Activated naive CD4-positive, alpha-beta T cell treated with anti-CD3 and anti-CD28 coated beads, Interleukin-2, amount 50 U/mL, for 72 hours (primary cell): Measurements from ENCODE around the gene IL23R. TPM values are rescaled to one million over a fixed set of nuclear protein-coding genes. Genes with fewer than 3 reads are reported as not detected.
A peak's percentile ranks its signal among the peaks of the same experiment; 100 is the strongest.

Experiments
- ATAC-seq, 2 donors: fragments of 150-1000 bp; cut with Tn5 transposase; 2 replicates each; pipeline ENCODE4 v1.10.0; 2021; ENCODE audit warnings: mild to moderate bottlenecking in 2 of 2, moderate library complexity in 2 of 2
- DNase-seq, 2 donors: peaks; one replicate each; pipeline ENCODE4 v3.0.0; 2021 to 2022; ENCODE audit warnings: low spot score in 2 of 2
- H3K27ac Mint-ChIP-seq, 2 donors: one replicate each; pipeline ENCODE4 v1.8.0; 2022; ENCODE audit warnings: mild to moderate bottlenecking in 2 of 2, mixed read lengths in 2 of 2
- H3K36me3 Mint-ChIP-seq, 2 donors: one replicate each; pipeline ENCODE4 v1.8.0; 2022; ENCODE audit warnings: mixed read lengths in 2 of 2
- H3K9me3 Mint-ChIP-seq, 2 donors: one replicate each; pipeline ENCODE4 v1.8.0; 2022; ENCODE audit warnings: mixed read lengths in 2 of 2
- total RNA-seq, 2 donors: library from RNA; stranded (reverse); gene quantifications; one replicate each; pipeline ENCODE4 v1.2.3, GENCODE V29; 2022

IL23R gene
- total RNA-seq, 2 donors from 2014 or later, result 0.87 to 15.6 TPM

DNA sequence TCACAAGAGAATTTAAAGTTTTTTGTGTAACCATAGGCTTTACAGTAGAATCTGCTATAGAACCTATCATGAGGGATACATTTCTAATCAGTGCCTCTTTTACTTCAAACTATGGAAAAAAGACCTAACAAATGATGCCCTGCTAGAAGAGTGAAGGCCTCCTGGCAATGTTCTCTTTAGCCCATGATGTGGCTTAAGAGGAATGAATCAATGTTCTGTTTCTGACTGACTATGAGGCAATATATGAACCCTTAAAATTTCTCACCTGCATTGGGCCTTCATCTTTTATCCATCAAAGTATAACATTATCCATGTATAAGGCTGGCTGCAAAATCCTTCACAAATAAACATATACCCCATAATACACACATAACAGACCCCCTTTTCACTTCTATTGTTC lies 75.8 kb downstream of the IL23R start:
- peaks cover 7 to 88% of the 10 kb centered on the region in 2 donors for H3K36me3 Mint-ChIP-seq
- H3K9me3 Mint-ChIP-seq, result peaks cover 3 to 38% of the 10 kb centered on the region in 2 donors
- ATAC-seq, result peak; percentile 30 to 31
- DNase-seq, result no peak
- no peak overlapping the region for H3K27ac Mint-ChIP-seq

DNA sequence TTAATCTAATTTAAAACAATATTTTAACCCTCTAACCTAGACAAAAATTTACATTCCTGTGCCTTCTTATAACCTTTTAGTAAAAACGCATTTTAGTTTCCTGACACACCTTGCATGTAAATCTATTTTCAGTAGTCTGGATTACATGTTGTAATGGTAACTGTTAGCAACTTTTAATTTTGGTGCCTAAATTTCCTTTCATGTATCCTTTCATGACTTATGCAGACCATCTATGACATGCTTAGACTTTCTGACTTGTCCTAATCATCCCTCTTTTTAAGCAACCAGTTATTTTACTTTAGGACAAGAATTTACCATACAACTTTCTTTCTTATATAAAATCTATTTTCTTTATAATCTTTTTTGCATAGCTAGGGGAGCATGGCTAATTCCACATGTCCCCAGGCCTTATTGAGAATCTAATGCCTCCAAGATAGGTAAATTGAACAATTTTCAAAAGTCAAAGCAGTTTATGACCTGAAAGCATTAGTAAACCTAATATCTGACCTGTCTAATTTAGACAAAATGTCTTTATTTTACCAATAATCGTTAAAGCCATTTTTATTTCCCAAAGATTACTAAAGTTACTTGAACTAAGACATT lies 83.9 kb downstream of the IL23R start:
- peaks cover 10 to 26% of the 10 kb centered on the region in 2 donors for H3K9me3 Mint-ChIP-seq
- no peak overlapping the region for H3K27ac Mint-ChIP-seq
- peaks cover 25 to 71% of the 10 kb centered on the region in 2 donors for H3K36me3 Mint-ChIP-seq
- no peak for ATAC-seq
- no peak for DNase-seq

DNA sequence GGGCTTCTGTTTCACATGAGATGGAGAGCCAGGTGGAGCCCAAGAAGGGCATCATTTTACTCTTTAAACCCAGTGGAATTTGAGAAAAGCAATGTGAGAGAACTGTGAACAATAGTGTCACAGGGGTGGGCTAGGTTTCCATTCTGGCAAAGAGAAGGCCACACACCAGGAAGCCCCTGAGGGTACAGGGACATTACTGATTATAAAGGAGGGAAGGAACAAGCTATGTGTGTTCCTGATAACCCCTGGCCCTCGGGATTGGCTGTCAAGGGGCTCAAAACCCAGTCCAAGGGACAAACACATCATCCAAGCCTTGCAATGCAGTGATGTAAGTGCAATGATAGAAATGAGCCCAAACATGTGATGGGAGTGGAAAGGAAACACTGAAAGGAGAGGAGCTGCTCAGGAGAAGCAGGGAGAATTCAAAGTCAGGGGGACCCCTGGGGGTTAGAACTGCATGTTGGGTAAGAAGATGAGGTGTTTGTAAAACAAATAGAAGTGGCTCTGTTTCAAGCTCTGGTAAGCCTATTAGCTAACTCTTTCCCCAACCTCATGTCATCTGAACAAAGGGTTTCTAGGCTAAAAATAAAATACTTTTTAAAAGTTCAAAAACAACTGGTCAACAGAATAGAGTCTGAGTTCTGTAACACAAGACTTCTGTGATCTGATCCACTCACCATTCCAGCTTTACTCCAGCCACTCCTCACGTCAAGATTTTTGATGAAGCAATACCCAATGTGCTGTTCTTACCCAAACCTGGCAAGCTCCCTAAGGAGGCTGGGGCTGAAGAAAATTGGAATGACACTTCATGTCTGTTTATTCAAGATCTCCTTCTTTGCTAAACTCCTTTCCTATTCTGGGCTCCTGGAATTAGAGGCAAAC lies 90.3 kb downstream of the IL23R start:
- ATAC-seq (no peak), DNase-seq (no peak)
- Mint-ChIP-seq H3K27ac (peak overlapping the region in 1 of 2 donors; percentile 48), H3K9me3 (peaks cover 0 to 9% of the 10 kb centered on the region in 2 donors), H3K36me3 (peaks cover 0 to 60% of the 10 kb centered on the region in 2 donors)

DNA sequence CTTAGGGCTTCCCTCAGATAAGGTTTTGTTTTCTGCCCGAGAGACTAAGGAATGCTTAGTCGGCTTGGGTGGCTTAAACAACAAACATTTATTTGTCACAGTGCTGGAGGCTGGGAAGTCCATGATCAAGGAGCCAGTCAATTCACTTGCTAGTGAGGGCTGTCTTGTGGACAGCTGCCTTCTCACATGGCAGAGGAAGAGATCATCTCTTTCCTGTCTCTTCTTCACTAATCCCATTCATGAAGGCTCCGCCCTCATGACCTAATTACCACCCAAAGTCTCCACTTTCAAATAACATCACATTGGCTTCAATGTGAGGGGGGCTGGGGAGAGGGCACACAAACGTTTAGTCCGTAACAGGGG lies 90.9 kb downstream of the IL23R start:
- Mint-ChIP-seq H3K36me3 (peaks cover 0 to 60% of the 10 kb centered on the region in 2 donors), H3K9me3 (peaks cover 0 to 9% of the 10 kb centered on the region in 2 donors), H3K27ac (no peak overlapping the region)
- DNase-seq (no peak), ATAC-seq (no peak)

DNA sequence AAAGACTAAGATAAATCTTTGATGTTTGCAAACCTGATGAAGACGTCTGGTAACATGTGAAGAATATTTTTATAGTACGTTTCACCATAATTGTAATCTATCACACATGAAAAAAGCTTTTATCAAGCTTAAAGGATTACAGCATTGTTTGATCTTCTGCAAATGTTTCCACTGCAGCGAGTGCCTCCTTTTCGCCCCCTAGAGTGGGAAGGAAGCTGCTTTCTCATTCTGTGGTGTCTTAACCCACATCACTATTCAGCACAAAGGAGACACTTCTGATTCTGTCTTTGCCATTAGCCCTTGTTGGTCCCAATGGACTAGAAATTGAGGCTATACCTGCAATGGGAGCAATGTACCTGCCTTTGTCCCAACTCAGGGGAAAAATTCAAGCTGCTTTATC lies 95.4 kb downstream of the IL23R start:
- Mint-ChIP-seq H3K9me3 (peaks cover 0 to 4% of the 10 kb centered on the region in 2 donors), H3K36me3 (peaks cover 0 to 37% of the 10 kb centered on the region in 2 donors), H3K27ac (no peak overlapping the region)
- peak in 1 of 2 donors; percentile 29 for ATAC-seq
- DNase-seq, result no peak

DNA sequence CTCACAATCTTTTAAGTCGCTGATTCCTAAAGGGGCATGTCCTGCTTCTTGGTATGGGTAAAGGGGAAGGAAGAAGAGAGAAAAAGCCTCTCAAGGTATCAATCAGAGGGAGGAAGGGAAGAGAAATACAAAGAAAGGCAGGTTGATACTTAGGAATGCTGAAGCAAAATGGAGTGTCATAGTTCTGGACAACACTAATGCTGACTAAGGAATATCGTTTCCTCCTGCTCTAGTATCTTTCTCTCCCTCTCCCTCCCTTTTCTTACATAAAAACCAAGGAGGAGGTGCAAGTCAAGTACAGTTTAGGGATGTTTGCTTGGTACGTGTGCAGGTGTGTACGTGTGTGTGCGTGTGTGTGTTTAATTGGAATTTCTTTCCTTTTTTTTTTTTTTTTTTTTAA lies 96.5 kb downstream of the IL23R start:
- peaks cover 0 to 28% of the 10 kb centered on the region in 2 donors for H3K36me3 Mint-ChIP-seq
- no peak for DNase-seq
- no peak for ATAC-seq
- peaks cover 0 to 4% of the 10 kb centered on the region in 2 donors for H3K9me3 Mint-ChIP-seq
- no peak overlapping the region for H3K27ac Mint-ChIP-seq

DNA sequence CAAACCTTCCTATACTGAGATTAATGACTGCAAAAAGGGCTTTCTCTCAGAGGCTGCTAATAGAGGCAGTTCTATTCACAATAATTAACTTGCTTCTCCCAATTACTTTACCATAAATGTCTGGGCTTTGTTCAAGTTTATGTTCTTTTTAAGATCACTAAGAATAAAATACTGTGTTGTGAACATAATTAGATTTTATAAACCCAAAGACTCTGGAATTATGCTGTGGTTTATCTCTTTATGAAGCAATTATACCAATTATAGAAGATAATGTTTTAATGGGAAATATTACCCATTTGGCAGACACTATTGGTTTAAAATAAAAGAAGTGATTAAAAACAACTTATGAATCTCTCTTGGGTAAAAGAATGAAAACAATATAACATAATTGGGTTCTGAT lies 97.9 kb downstream of the IL23R start:
- no peak for ATAC-seq
- Mint-ChIP-seq H3K27ac (no peak overlapping the region), H3K36me3 (peaks cover 0 to 15% of the 10 kb centered on the region in 2 donors), H3K9me3 (peaks cover 0 to 4% of the 10 kb centered on the region in 2 donors)
- DNase-seq, result no peak

DNA sequence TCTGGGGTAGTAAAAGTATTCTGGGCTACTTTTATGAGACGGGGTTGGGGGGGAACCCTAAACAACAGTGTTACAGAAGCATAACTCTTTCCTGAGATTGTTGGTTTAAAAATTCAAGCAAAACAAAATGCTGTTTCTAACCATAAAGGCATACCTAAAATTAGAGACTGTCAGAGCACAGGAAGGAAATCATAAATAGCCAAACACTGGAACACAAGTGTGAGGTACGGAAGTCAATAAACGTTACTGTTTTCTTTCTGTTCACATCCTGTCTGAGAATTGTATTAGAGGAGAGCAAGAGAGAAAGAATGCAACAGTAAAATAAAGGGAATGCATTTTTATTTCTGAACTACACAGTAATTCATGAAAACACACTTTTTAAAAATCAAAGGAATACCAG lies 98.6 kb downstream of the IL23R start:
- Mint-ChIP-seq H3K27ac (no peak overlapping the region), H3K36me3 (peaks cover 1 to 15% of the 10 kb centered on the region in 2 donors), H3K9me3 (peaks cover under 1 to 6% of the 10 kb centered on the region in 2 donors)
- no peak for DNase-seq
- no peak for ATAC-seq

DNA sequence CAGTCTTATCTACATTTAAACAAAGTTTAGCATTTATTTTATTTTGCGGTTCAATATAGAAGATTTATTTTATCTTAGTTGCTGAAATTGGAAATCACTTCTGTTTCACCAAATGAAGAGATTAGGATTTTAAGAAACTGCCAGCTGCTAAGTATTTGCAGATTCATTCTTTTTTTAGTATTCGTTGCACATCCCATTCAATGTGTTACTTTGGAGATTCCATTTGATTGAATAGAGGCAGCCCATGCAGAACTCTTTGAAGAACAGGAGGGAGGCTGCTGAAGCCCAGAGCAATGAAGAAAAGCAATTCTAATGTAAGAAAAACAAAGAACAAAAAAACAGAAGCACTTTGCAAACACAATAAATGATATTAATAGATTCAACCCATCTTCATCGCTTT lies 102.8 kb downstream of the IL23R start:
- DNase-seq (no peak), ATAC-seq (no peak)
- H3K9me3 Mint-ChIP-seq, result peaks cover 22 to 25% of the 10 kb centered on the region in 2 donors
- H3K36me3 Mint-ChIP-seq, result peaks cover 30 to 41% of the 10 kb centered on the region in 2 donors
- no peak overlapping the region for H3K27ac Mint-ChIP-seq

DNA sequence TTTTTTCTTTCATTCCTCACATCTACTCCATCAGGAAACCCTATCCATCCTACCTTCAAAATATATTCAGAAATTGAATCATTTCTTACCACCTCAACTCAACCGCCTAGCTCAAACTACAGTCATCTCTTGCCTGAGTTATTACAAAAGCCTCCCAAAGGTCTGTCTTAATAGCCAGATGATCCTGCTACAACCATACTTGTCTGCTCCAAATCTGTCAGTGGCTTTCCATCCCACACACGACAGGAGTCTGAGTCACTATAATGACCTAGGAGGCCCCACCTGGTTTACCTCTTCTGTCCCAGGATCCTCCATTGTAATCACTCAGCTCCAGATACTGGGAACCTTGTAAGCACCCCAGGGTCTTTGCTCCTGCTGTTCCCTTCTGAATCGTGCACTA lies 104.3 kb downstream of the IL23R start:
- Mint-ChIP-seq H3K9me3 (peaks cover 23 to 29% of the 10 kb centered on the region in 2 donors), H3K36me3 (peaks cover 35 to 48% of the 10 kb centered on the region in 2 donors), H3K27ac (peak overlapping the region; percentile 20 to 71)
- DNase-seq (no peak), ATAC-seq (peak; percentile 20 to 49)

DNA sequence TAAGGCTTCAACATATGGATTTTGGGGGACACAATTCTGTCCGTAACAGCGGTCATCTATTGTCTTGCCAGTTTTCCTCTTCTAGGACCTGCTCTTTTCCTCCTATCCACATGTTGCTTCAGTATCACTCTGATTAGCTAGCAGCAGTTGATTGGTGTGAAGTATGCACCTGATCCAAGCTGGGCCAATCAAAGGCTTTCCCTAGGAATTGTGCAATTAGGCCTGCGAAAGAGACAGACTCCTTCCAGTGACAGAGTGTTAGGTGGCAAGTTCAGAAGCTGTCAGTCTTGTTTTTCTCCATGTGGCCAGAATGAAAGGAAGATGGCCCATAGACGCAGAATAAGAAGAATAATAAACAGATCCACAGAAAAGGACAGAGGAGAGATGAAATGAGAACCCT lies 107.3 kb downstream of the IL23R start:
- Mint-ChIP-seq H3K36me3 (peaks cover 42 to 74% of the 10 kb centered on the region in 2 donors), H3K27ac (peak overlapping the region; percentile 90 to 97), H3K9me3 (peaks cover 30 to 41% of the 10 kb centered on the region in 2 donors)
- ATAC-seq, result no peak
- no peak for DNase-seq

DNA sequence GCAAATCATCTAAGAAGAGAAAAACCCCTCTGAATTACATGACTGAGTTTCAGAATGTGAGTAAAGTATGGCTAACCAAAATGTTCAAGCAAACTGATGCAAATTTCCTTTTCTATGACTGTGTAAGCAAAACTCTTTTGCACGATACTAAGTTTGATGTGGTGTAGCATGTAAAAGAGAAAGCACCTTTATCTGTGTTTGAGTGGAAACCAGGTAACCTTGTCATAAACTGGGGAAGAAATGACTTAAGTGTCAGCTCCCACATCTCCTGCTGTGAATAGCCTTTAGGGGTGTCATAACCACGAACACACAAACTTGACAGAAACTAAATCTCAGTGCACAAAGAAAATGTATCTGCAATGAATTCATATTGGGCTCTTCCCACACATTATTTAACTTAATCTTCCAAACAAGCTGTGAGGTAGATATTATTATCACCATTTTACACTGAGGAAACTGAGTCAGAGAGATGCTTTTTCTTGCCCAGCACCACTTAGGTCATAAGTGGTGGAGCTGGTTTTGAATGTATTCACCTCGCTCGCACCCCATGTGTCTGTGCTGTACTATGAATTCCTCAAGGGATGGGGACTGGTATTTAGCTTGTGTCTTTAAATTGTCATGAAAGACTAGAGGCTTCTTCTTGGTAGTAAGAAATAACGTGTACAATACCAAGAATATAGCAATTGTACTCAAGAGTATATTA lies 108.5 kb downstream of the IL23R start:
- ATAC-seq (peak; percentile 96 to 97), DNase-seq (no peak)
- peaks cover 30 to 41% of the 10 kb centered on the region in 2 donors for H3K9me3 Mint-ChIP-seq
- H3K36me3 Mint-ChIP-seq, result peaks cover 42 to 73% of the 10 kb centered on the region in 2 donors
- peak overlapping the region; percentile 90 to 97 for H3K27ac Mint-ChIP-seq

DNA sequence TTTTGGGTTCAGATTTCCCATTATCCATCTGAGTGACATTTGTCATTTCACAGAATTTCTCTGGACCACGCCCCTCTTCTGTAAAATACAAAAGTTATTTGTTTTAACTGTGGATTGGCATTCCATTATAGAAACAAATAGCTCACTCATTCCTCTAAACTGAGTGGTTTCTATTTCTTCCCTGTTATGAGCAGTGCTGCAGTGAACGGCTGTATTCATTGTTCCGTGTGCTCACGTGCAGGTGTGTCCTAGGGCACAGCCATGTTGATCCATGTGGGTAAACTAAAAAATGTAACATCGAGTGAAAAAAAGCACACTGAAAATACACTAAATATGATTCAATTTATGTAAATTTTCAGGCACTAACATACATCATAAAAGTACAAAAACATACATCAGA lies 114.4 kb downstream of the IL23R start:
- DNase-seq (no peak), ATAC-seq (no peak)
- Mint-ChIP-seq H3K9me3 (peaks cover 5 to 11% of the 10 kb centered on the region in 2 donors), H3K36me3 (peaks cover 5 to 33% of the 10 kb centered on the region in 2 donors), H3K27ac (no peak overlapping the region)

DNA sequence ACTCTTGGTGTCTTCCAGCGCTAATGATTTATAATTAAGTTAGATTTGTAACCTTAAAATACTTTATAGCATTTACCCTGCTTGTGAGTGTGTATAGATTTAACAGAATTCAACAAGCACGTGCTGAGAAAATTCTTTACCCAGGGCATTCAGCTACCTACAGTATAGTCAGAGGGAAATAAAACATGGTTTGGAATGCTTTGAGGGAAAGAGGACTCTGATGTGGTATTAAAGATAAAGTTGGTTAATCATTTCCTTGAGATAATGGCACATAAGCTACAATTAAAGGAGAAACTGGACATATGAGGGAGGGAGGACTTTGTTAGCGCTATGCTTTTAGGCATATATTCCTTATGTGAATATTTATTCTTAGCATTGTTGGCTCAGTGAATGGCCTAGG lies 115.0 kb downstream of the IL23R start:
- Mint-ChIP-seq H3K36me3 (peaks cover 0 to 33% of the 10 kb centered on the region in 2 donors), H3K27ac (no peak overlapping the region), H3K9me3 (peaks cover 0 to 5% of the 10 kb centered on the region in 2 donors)
- ATAC-seq (no peak), DNase-seq (no peak)

DNA sequence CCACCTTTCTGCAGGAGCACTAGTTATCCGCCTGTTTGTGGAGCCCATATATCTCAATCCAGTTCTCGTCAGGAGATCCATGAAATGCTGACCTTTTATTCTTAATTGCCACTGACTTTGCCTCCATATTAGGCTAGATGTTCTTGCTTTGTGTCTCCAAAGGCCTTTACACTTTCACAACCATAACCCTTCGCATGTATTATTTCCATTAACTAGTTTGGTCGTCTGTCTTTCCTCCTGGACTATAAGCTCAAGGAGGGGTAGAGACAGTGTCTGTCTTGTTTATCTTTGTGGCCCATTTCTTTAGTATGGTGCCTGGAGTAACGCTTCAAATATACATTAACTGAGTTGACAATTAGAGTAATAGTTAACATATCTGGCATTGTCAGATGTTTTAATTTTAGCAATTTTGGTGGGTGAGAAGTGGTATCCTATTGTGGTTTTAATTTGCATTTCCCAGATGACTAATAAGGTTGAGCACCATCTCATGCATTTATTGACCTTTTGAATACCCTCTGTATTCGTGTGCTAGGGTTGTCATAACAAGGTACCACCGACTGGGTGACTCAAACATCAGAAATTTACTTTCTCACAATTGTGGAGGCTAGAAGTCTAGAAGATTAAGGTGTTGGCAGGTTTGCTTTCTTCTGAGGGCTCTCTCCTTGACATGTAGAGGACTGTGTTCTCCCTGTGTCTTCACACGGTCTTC lies 119.7 kb downstream of the IL23R start:
- H3K36me3 Mint-ChIP-seq, result peaks cover 3 to 46% of the 10 kb centered on the region in 2 donors
- ATAC-seq, result peak; percentile 98 to 99
- DNase-seq, result no peak
- peak overlapping the region; percentile 91 to 96 for H3K27ac Mint-ChIP-seq
- peaks cover 5 to 16% of the 10 kb centered on the region in 2 donors for H3K9me3 Mint-ChIP-seq

DNA sequence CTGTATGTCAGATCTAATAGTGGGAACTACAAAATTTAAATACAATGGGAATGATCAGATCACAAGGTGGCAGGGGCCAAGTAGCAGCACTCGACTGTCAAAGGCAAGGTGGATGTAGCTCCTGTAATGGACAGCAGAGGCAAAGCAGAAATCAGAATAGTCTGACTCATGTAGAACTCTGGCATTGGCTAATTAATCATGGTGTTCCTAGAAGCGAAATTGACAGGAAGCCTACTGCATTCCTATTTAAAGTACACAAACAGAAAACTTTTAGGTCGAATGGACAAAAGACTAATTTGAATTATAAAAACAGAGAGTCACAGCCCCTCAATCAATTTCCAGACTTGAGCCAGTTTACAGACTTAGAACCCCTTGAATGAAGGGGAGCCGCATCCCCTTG lies 124.0 kb downstream of the IL23R start:
- H3K36me3 Mint-ChIP-seq, result peaks cover 9 to 70% of the 10 kb centered on the region in 2 donors
- ATAC-seq (no peak), DNase-seq (no peak)
- H3K27ac Mint-ChIP-seq, result no peak overlapping the region
- H3K9me3 Mint-ChIP-seq, result peaks cover 14 to 35% of the 10 kb centered on the region in 2 donors
